H1 (cell line): ENCODE data around the gene GLG1. TPM values are rescaled to one million over a fixed set of nuclear protein-coding genes. Genes with fewer than 3 reads are reported as not detected.

ENCODE experiments used
- NANOG ChIP-seq: IDR thresholded peaks from 2 replicates; pipeline ENCODE4 v1.6.1; 2011; ENCODE audit warnings: low read length, low read depth, mild to moderate bottlenecking, inconsistent platforms; ENCODE audit not compliant: insufficient read depth, poor library complexity, severe bottlenecking
- polyA plus RNA-seq, 7 experiments: library from polyadenylated mRNA; depleted of rRNA in 3 of 7; stranded (reverse) in 5 of 7; unstranded in 2 of 7; fragments of >200 nt in 5 of 7; fragments of 200-250 nt in 2 of 7; gene quantifications; 1 replicate in 5 of 7; 2 replicates in 1 of 7; 4 replicates in 1 of 7; pipeline versions ENCODE4 v1.2.1 to v1.2.3, GENCODE V29; 2011 to 2013; ENCODE audit warnings: missing spikeins in 2 of 7, mixed read lengths in 2 of 7
- total RNA-seq: library from RNA; stranded (reverse); fragmentation: NEBNext Ultra II Directional; extraction: Animal tissue kit (Norgen Biotek cat#: 25700); gene quantifications from 2 replicates; pipeline ENCODE4 v1.2.1, GENCODE V29; 2021

The GLG1 gene
- total and polyA plus RNA-seq, 2 of the 8 experiments (the other 6 are each of a cell fraction or from before 2014, with no cell fraction given) = 53.4 to 139 TPM

DNA sequence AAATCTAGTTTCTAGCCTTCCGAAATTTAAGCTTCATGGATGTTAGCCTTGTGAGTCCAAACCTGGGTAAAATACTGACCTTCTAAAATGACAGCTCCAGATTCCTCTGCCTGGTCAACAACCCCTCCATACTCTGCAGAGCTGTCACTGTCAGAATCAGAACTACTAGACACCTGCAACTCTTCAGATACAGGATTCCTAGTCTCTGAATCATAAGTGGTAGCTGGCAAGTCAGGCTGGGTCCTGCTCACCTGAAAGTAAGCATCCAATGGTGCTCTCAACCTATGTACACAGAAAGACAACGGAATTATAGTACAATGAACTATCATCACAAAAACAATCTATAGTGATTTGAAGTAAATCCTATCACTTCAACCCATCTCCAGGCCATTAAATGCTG, 44.9 kb upstream of the GLG1 start (continued):
- no peak for TF ChIP-seq NANOG
